HCT116 (cell line): Measurements from ENCODE around the gene CNTN4. TPM values are rescaled to one million over a fixed set of nuclear protein-coding genes. Genes with fewer than 3 reads are reported as not detected.

Source experiments
- ATAC-seq: fragments of 200-7000 bp; cut with Tn5 transposase; 2 replicates; pipeline ENCODE4 v1.9.1; 2020; ENCODE audit warnings: mild to moderate bottlenecking, moderate library complexity
- BruUV-seq: library from RNA; stranded (reverse); fragments of 400-500 nt; replicated peaks from 2 replicates; lab custom pipeline; 2021; lab: Mats Ljungman, UMichigan
- CTCF ChIA-PET: fragments of 300-600 bp; sonication (Branson Sonifier 250); formaldehyde crosslinking; loops from one replicate; lab custom pipeline; 2021; ENCODE audit warnings: antibody characterized with exemption; lab: Charles Lee
- POLR2A ChIA-PET: fragments of 300-600, 350-600 bp; sonication (Branson Sonifier 250); formaldehyde crosslinking; loops from one replicate; lab custom pipeline; 2021; ENCODE audit warnings: antibody characterized with exemption; lab: Charles Lee
- RAD21 ChIA-PET, 2 experiments: fragments of 300-600 bp; sonication (Branson Sonifier 250); formaldehyde crosslinking; loops; one replicate each; lab custom pipeline; 2023; ENCODE audit warnings: low total read pairs in 2 of 2; ENCODE audit not compliant: uncharacterized antibody in 2 of 2, unreplicated experiment in 2 of 2, low non-redundant PET in 1 of 2; lab: Charles Lee
- DNase-seq: peaks from one replicate; pipeline ENCODE4 v3.0.0-alpha.2; 2010; ENCODE audit warnings: low read depth, low spot score
- H2AFZ ChIP-seq: fragments of 200-600 bp; shearing (Covaris generic), sonication (generic); 2 replicates; pipeline ENCODE4 v1.6.1; 2017; ENCODE audit warnings: low read depth, mixed run types, mixed read lengths, antibody characterized with exemption, low read length; ENCODE audit not compliant: poor library complexity, severe bottlenecking
- H3K27ac ChIP-seq: 2 replicates; pipeline ENCODE4 v1.5.1; 2012; ENCODE audit warnings: low read depth, low read length
- H3K27me3 ChIP-seq: fragments of 200-600 bp; sonication (generic); 2 replicates; pipeline ENCODE4 v1.6.1; 2016; ENCODE audit warnings: mixed run types, low read length, mixed read lengths; ENCODE audit not compliant: insufficient read depth
- H3K36me3 ChIP-seq, 2 experiments: fragments of 200-500 bp in 1 of 2; fragments of 200-600 bp in 1 of 2; sonication (Bioruptor generic) in 1 of 2; sonication (generic) in 1 of 2; 2 replicates each; pipeline versions ENCODE4 v1.5.1 to v1.6.1; 2014 to 2016; ENCODE audit warnings: low read length in 2 of 2, inconsistent platforms in 1 of 2, mixed read lengths in 1 of 2, mixed run types in 1 of 2; ENCODE audit not compliant: insufficient read depth in 2 of 2, control insufficient read depth in 1 of 2
- H3K4me1 ChIP-seq, 2 experiments: fragments of 200-600 bp in 1 of 2; sonication (generic) in 1 of 2; 2 replicates each; pipeline versions ENCODE4 v1.5.1 to v1.6.1; 2012 to 2017; ENCODE audit warnings: low read length in 2 of 2, inconsistent platforms in 1 of 2, mild to moderate bottlenecking in 1 of 2, mixed read lengths in 1 of 2, mixed run types in 1 of 2, moderate library complexity in 1 of 2; ENCODE audit not compliant: insufficient read depth in 2 of 2, control insufficient read depth in 1 of 2
- H3K4me2 ChIP-seq: fragments of 200-600 bp; sonication (generic); 2 replicates; pipeline ENCODE4 v1.6.1; 2017; ENCODE audit warnings: mixed run types, low read length, mixed read lengths
- H3K4me3 ChIP-seq, 2 experiments: fragments of 200-600 bp in 1 of 2; sonication (generic) in 1 of 2; replicated peaks in 1 of 2; 2 replicates each; pipeline ENCODE4 v1.5.1; 2011 to 2016; ENCODE audit warnings: low read length in 2 of 2, control low read depth in 1 of 2, low read depth in 1 of 2, mild to moderate bottlenecking in 1 of 2, mixed read lengths in 1 of 2, mixed run types in 1 of 2
- H3K79me2 ChIP-seq: fragments of 200-600 bp; sonication (generic); 2 replicates; pipeline ENCODE4 v1.6.1; 2017; ENCODE audit warnings: mild to moderate bottlenecking, mixed run types, low read length, moderate library complexity, mixed read lengths; ENCODE audit not compliant: insufficient read depth
- H3K9ac ChIP-seq: fragments of 200-600 bp; sonication (generic); 2 replicates; pipeline ENCODE4 v1.6.1; 2016; ENCODE audit warnings: low read length, mixed read lengths
- H3K9me2 ChIP-seq: fragments of 200-600 bp; sonication (generic), shearing (Covaris generic); 2 replicates; pipeline ENCODE4 v1.6.1; 2017; ENCODE audit warnings: mixed run types, mild to moderate bottlenecking, moderate library complexity; ENCODE audit not compliant: insufficient read depth
- H3K9me3 ChIP-seq, 2 experiments: fragments of 200-500 bp in 1 of 2; fragments of 200-600 bp in 1 of 2; sonication (Bioruptor generic) in 1 of 2; sonication (generic) in 1 of 2; 2 replicates each; pipeline ENCODE4 v1.6.1; 2014 to 2017; ENCODE audit warnings: low read length in 2 of 2, mixed read lengths in 2 of 2, inconsistent platforms in 1 of 2, low read depth in 1 of 2, mild to moderate bottlenecking in 1 of 2, mixed run types in 1 of 2, moderate library complexity in 1 of 2; ENCODE audit not compliant: control insufficient read depth in 1 of 2, insufficient read depth in 1 of 2
- H4K20me1 ChIP-seq: fragments of 200-600 bp; sonication (generic), shearing (Covaris generic); 2 replicates; pipeline ENCODE4 v1.6.1; 2017; ENCODE audit warnings: mixed run types, mild to moderate bottlenecking, moderate library complexity; ENCODE audit not compliant: insufficient read depth
- ATF3 ChIP-seq: IDR thresholded peaks from 2 replicates; pipeline ENCODE4 v1.6.1; 2012
- CBX3 ChIP-seq: IDR thresholded peaks from 2 replicates; pipeline ENCODE4 v1.6.1; 2012; ENCODE audit warnings: low read depth
- CTCF ChIP-seq, 3 experiments: fragments of 200-600 bp in 1 of 3; sonication (generic) in 1 of 3; IDR thresholded peaks in 2 of 3; conservative IDR thresholded peaks in 1 of 3; 2 replicates each; pipeline ENCODE4 v1.5.1; 2012 to 2017; ENCODE audit warnings: low read depth in 2 of 3, low read length in 2 of 3, antibody characterized with exemption in 1 of 3, borderline replicate concordance in 1 of 3, control low read depth in 1 of 3, mild to moderate bottlenecking in 1 of 3, mixed read lengths in 1 of 3, mixed run types in 1 of 3, moderate library complexity in 1 of 3; ENCODE audit not compliant: insufficient read depth in 1 of 3
- EZH2 ChIP-seq: fragments of 200-600 bp; sonication (generic); IDR thresholded peaks from 2 replicates; pipeline ENCODE4 v1.6.1; 2017; ENCODE audit warnings: antibody characterized with exemption, mixed run types
- EZH2phosphoT487 ChIP-seq: fragments of 200-600 bp; IDR thresholded peaks from 2 replicates; pipeline ENCODE4 v1.6.1; 2018; ENCODE audit warnings: antibody characterized with exemption, borderline replicate concordance
- MAX ChIP-seq: IDR thresholded peaks from 2 replicates; pipeline ENCODE4 v1.6.1; 2012
- POLR2AphosphoS5 ChIP-seq: IDR thresholded peaks from 2 replicates; pipeline ENCODE4 v1.6.1; 2011; ENCODE audit warnings: mild to moderate bottlenecking, low read depth, low read length, moderate library complexity
- RAD21 ChIP-seq: IDR thresholded peaks from 2 replicates; pipeline ENCODE4 v1.6.1; 2012; ENCODE audit warnings: low read depth, mild to moderate bottlenecking
- REST ChIP-seq: IDR thresholded peaks from 2 replicates; pipeline ENCODE4 v1.6.1; 2012; ENCODE audit warnings: low read depth
- SRF ChIP-seq: IDR thresholded peaks from 2 replicates; pipeline ENCODE4 v1.6.1; 2012; ENCODE audit warnings: low read depth
- YY1 ChIP-seq: IDR thresholded peaks from 2 replicates; pipeline ENCODE4 v1.6.1; 2011; ENCODE audit warnings: low read length, low read depth, moderate library complexity, mild to moderate bottlenecking; ENCODE audit not compliant: insufficient replicate concordance; ENCODE audit errors: extremely low read depth
- ZBTB33 ChIP-seq: IDR thresholded peaks from 2 replicates; pipeline ENCODE4 v1.6.1; 2011; ENCODE audit warnings: mild to moderate bottlenecking, low read length, moderate library complexity; ENCODE audit not compliant: insufficient replicate concordance; ENCODE audit errors: extremely low read depth
- ZNF274 ChIP-seq: fragments of 200-500 bp; sonication (Bioruptor generic); IDR thresholded peaks from 2 replicates; pipeline ENCODE4 v1.6.1; 2014; ENCODE audit warnings: mild to moderate bottlenecking, low read depth, low read length, inconsistent platforms
- intact Hi-C: fragments of 100-400 bp; cut with micrococcal nuclease; formaldehyde crosslinking; loops from 2 replicates; pipeline ENCODE4 v1.10.0; 2022
- total RNA-seq: library from RNA; stranded (reverse); gene quantifications from one replicate; pipeline ENCODE4 v1.2.1, GENCODE V29; 2021; ENCODE audit not compliant: unreplicated experiment

Gene CNTN4
- total RNA-seq, 1 experiment from 2014 or later, result not detected

GRCh38 chr3:2110597-2111117, 12.0 kb downstream of the CNTN4 start:
- no peaks in the 10 kb centered on the region for H3K27me3 ChIP-seq
- no peak overlapping the region for H2AFZ ChIP-seq
- H3K4me3 ChIP-seq, result no peak overlapping the region
- TF ChIP-seq EZH2phosphoT487, result no peak
- TF ChIP-seq ATF3, result no peak
- TF ChIP-seq CBX3, result no peak
- no peak for TF ChIP-seq POLR2AphosphoS5
- no peak for TF ChIP-seq YY1
- no peak for TF ChIP-seq RAD21
- no peak for TF ChIP-seq SRF
- TF ChIP-seq REST, result no peak
- TF ChIP-seq MAX, result no peak
- no peak for TF ChIP-seq EZH2
- no peak for TF ChIP-seq CTCF (IDR thresholded peaks at IDR 0.05 in 2 of 3, conservative IDR thresholded peaks at IDR 0.05 in 1 of 3; ENCODE audit: borderline replicate concordance in 1 of 3, insufficient read depth in 1 of 3, low read depth in 2 of 3, low read length in 2 of 3)
- no peak for TF ChIP-seq ZNF274
- no peak for TF ChIP-seq ZBTB33
- DNase-seq, result no peak
- ChIA-PET POLR2A (no interaction called here), RAD21 (no interaction called here), CTCF (no interaction called here)
- BruUV-seq, result no TSS peak
- H3K4me1 ChIP-seq, result no peaks in the 10 kb centered on the region
- H3K36me3 ChIP-seq, result no peaks in the 10 kb centered on the region
- H3K79me2 ChIP-seq, result no peaks in the 10 kb centered on the region
- no peaks in the 10 kb centered on the region for H3K9me2 ChIP-seq
- H3K4me2 ChIP-seq, result no peak overlapping the region
- no peak for ATAC-seq
- H3K27ac ChIP-seq, result no peak overlapping the region
- no peak overlapping the region for H3K9ac ChIP-seq
- intact Hi-C loops, result no loop called here
- H4K20me1 ChIP-seq, result no peaks in the 10 kb centered on the region
- H3K9me3 ChIP-seq, result peaks cover 10 to 31% of the 10 kb centered on the region in 2 experiments; a peak in 2 of 4 replicates
